ENCODE results near the gene MROH8. TPM values are rescaled to one million over a fixed set of nuclear protein-coding genes. Genes with fewer than 3 reads are reported as not detected.

MROH8 gene
- total and polyA plus RNA-seq, 2 of the 13 experiments (the other 11 are each of a cell fraction or from before 2014, with no cell fraction given): 2.6 to 5.5 TPM

GRCh38 chr20:37205130-37205529 is 25.8 kb upstream of the MROH8 start:
- Histone ChIP-seq H3K4me2 (ENCODE audit: low read depth, low read length) (no peak overlapping the region), H3K9me3 (ENCODE audit: low read length) (no peaks in the 10 kb centered on the region), H3K27ac (ENCODE audit: extremely low read length, insufficient read depth, low read length) (no peak overlapping the region), H4K20me1 (ENCODE audit: insufficient read depth, low read length) (peaks cover 16% of the 10 kb centered on the region; the same call in 1 of the 2 replicates), H3K79me2 (ENCODE audit: insufficient read depth, low read length) (peaks cover 10% of the 10 kb centered on the region), H2AFZ (ENCODE audit: low read length) (no peak overlapping the region), H3K4me3 (replicated peaks in 1 of 3; ENCODE audit: insufficient read depth in 1 of 3, low read depth in 2 of 3, low read length in 3 of 3) (no peak overlapping the region), H3K36me3 (replicated peaks in 1 of 2; ENCODE audit: control insufficient read depth in 1 of 2, insufficient read depth in 2 of 2, low read length in 2 of 2) (peaks cover 56 to 97% of the 10 kb centered on the region in 2 experiments), H3K27me3 (ENCODE audit: control insufficient read depth in 1 of 2, insufficient read depth in 2 of 2, low read length in 2 of 2) (no peaks in the 10 kb centered on the region), H3K9ac (ENCODE audit: insufficient read depth, low read depth, low read length) (no peak overlapping the region), H3K4me1 (ENCODE audit: insufficient read depth, low read length) (no peaks in the 10 kb centered on the region)
- ChIA-PET POLR2A (no interaction called here), CTCF (ENCODE audit: low intra/inter-chr PET ratio, low total read pairs) (interaction anchor here (3.8 kb wide), 1 partner anchor 329 kb away, joined by 40 read pairs; no protein-coding TSS in a partner anchor)
- WGBS (ENCODE audit: low lambda C conversion rate): 96% methylated on average over 6 of the region's 6 CpGs
- DNase-seq (ENCODE audit: low spot score): no peak
- intact Hi-C loops (cut with micrococcal nuclease; ENCODE audit: unreplicated experiment): no loop called here
- BruUV-seq (replicated peaks): no TSS peak
- no peak for FAIRE-seq
- ATAC-seq: no peak
- TF ChIP-seq ZFAT (CRISPR knock-in tag; conservative IDR thresholded peaks at IDR 0.05) (no peak), YEATS4 (CRISPR knock-in tag; IDR thresholded peaks at IDR 0.05; ENCODE audit: borderline replicate concordance) (no peak), AGO2 (optimal IDR thresholded peaks at IDR 0.05; ENCODE audit: low read depth, low read length) (no peak), RBM22 (optimal IDR thresholded peaks at IDR 0.05; ENCODE audit: low read length) (peak; percentile 32), SKI (IDR thresholded peaks at IDR 0.05; ENCODE audit: partially characterized antibody) (no peak), MED8 (CRISPR knock-in tag; IDR thresholded peaks at IDR 0.05; ENCODE audit: insufficient replicate concordance) (no peak)
- in situ Hi-C loops (cut with HindIII; ENCODE audit: extremely low pct_ligation_motif_present, low pct_unique_long_range_greater_than_20kb): no loop called here

GRCh38 chr20:37204056-37204455 is 24.7 kb upstream of the MROH8 start:
- TF ChIP-seq CHCHD3 (CRISPR knock-in tag; IDR thresholded peaks at IDR 0.05): no peak
- H3K79me2 ChIP-seq (ENCODE audit: insufficient read depth, low read length): peaks cover 14% of the 10 kb centered on the region
- H3K9ac ChIP-seq (ENCODE audit: insufficient read depth, low read depth, low read length): no peak overlapping the region
- ChIA-PET CTCF (ENCODE audit: low intra/inter-chr PET ratio, low total read pairs) (interaction anchor here (3.8 kb wide), 1 partner anchor 330 kb away, joined by 40 read pairs; no protein-coding TSS in a partner anchor), POLR2A (no interaction called here)
- no peaks in the 10 kb centered on the region for H3K9me3 ChIP-seq (ENCODE audit: low read length)
- no peak overlapping the region for H3K4me2 ChIP-seq (ENCODE audit: low read depth, low read length)
- intact Hi-C loops (cut with micrococcal nuclease; ENCODE audit: unreplicated experiment): no loop called here
- no peak for ATAC-seq
- peaks cover 10% of the 10 kb centered on the region for H3K4me1 ChIP-seq (ENCODE audit: insufficient read depth, low read length)
- no peak for FAIRE-seq
- no peak overlapping the region for H3K27ac ChIP-seq (ENCODE audit: extremely low read length, insufficient read depth, low read length)
- H3K4me3 ChIP-seq (replicated peaks in 1 of 3; ENCODE audit: insufficient read depth in 1 of 3, low read depth in 2 of 3, low read length in 3 of 3): no peak overlapping the region
- peaks cover 21% of the 10 kb centered on the region; the same call in 1 of the 2 replicates for H4K20me1 ChIP-seq (ENCODE audit: insufficient read depth, low read length)
- in situ Hi-C loops (cut with HindIII; ENCODE audit: extremely low pct_ligation_motif_present, low pct_unique_long_range_greater_than_20kb): no loop called here
- no peaks in the 10 kb centered on the region for H3K27me3 ChIP-seq (ENCODE audit: control insufficient read depth in 1 of 2, insufficient read depth in 2 of 2, low read length in 2 of 2)
- no TSS peak for BruUV-seq (replicated peaks)
- no peak for DNase-seq (ENCODE audit: low spot score)
- 98% methylated on average over 3 of the region's 3 CpGs for WGBS (ENCODE audit: low lambda C conversion rate)
- H2AFZ ChIP-seq (ENCODE audit: low read length): no peak overlapping the region
- peaks cover 58 to 97% of the 10 kb centered on the region in 2 experiments for H3K36me3 ChIP-seq (replicated peaks in 1 of 2; ENCODE audit: control insufficient read depth in 1 of 2, insufficient read depth in 2 of 2, low read length in 2 of 2)

All from HepG2 (cell line).